GM19397 (cell line): ENCODE data around the gene NMRK2.
"Not testable (repeated sequence)": the region's sequence is repeated elsewhere in the genome, so short reads cannot be mapped to it uniquely, and the experiment has no call there.

Source experiments
- ATAC-seq: cut with Tn5 transposase; IDR thresholded peaks from one replicate; pipeline ENCODE4 v1.9.1; 2021; ENCODE audit warnings: mild to moderate bottlenecking, moderate library complexity; ENCODE audit not compliant: unreplicated experiment

Gene NMRK2

GRCh38 chr19:3963458-3964255 lies 30.8 kb downstream of the NMRK2 start:
- no peak for ATAC-seq

GRCh38 chr19:3964256-3965194 lies 31.7 kb downstream of the NMRK2 start:
- no peak for ATAC-seq

- ATAC-seq, result no peak
Observed at GRCh38 chr19:3966051-3967017, 33.5 kb downstream of the NMRK2 start.

- ATAC-seq, result not testable (repeated sequence)
Observed at GRCh38 chr19:3967983-3968382, 35.1 kb downstream of the NMRK2 start.

- no peak for ATAC-seq
Observed at GRCh38 chr19:3968556-3969434, 35.9 kb downstream of the NMRK2 start.

GRCh38 chr19:3969435-3970312 lies 36.8 kb downstream of the NMRK2 start:
- no peak for ATAC-seq

- ATAC-seq, result no peak
Observed at GRCh38 chr19:3970313-3970807, 37.5 kb downstream of the NMRK2 start.

GRCh38 chr19:3970808-3971598 lies 38.1 kb downstream of the NMRK2 start, which contains the start of gene DAPK3:
DAPK3 (minus strand) TSS chr19:3971099; CDS start chr19:3969735, 1,364 bp downstream.
- ATAC-seq, result peak; percentile 93

- no peak for ATAC-seq
Observed at GRCh38 chr19:3975144-3975543, 42.3 kb downstream of the NMRK2 start.

- no peak for ATAC-seq
Observed at GRCh38 chr19:3975637-3976087, 42.8 kb downstream of the NMRK2 start.

GRCh38 chr19:3976495-3977241 lies 43.8 kb downstream of the NMRK2 start:
- no peak for ATAC-seq

GRCh38 chr19:3977242-3978143 lies 44.6 kb downstream of the NMRK2 start:
- ATAC-seq, result no peak

GRCh38 chr19:3978145-3978544 lies 45.3 kb downstream of the NMRK2 start:
- ATAC-seq, result no peak

- ATAC-seq, result no peak
Observed at GRCh38 chr19:3979289-3979673, 46.4 kb downstream of the NMRK2 start.

GRCh38 chr19:3979674-3980352 lies 46.9 kb downstream of the NMRK2 start:
- no peak for ATAC-seq
